Mammary epithelial cell (primary cell): ENCODE results near the gene WSCD2.

ENCODE experiments used
- EZH2 ChIP-seq: IDR thresholded peaks from 2 replicates; pipeline ENCODE4 v1.6.1; 2012; ENCODE audit warnings: low read length, inconsistent platforms, borderline replicate concordance
- TF ChIP-seq, protein P1 (sequence below), 2 donors: IDR thresholded peaks in 1 of 2; conservative IDR thresholded peaks in 1 of 2; 2 replicates each; pipeline ENCODE4 v1.5.1; 2011 to 2012; ENCODE audit warnings: inconsistent platforms in 2 of 2, low read length in 2 of 2, mild to moderate bottlenecking in 2 of 2, control low read depth in 1 of 2, low read depth in 1 of 2; ENCODE audit not compliant: insufficient read depth in 1 of 2; ENCODE audit errors: extremely low read depth in 1 of 2

DNA sequence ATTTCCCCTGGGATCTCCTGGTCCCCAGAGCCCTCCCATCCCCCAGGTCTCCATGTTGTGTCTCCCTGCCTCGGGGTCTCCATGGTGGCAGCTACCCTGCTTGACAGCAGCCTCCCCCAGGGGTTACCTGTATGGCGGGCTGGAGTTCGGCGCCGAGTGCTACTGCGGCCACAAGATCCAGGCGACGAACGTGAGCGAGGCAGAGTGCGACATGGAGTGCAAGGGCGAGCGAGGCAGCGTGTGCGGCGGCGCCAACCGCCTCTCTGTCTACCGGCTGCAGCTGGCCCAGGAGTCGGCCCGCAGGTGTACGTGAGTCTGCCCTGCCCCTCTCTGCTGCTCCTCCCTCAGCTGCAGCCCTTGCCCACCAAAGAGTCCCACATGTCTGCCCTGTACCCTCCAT lies 80.9 kb downstream of the WSCD2 start:
- TF ChIP-seq, protein P1, sequence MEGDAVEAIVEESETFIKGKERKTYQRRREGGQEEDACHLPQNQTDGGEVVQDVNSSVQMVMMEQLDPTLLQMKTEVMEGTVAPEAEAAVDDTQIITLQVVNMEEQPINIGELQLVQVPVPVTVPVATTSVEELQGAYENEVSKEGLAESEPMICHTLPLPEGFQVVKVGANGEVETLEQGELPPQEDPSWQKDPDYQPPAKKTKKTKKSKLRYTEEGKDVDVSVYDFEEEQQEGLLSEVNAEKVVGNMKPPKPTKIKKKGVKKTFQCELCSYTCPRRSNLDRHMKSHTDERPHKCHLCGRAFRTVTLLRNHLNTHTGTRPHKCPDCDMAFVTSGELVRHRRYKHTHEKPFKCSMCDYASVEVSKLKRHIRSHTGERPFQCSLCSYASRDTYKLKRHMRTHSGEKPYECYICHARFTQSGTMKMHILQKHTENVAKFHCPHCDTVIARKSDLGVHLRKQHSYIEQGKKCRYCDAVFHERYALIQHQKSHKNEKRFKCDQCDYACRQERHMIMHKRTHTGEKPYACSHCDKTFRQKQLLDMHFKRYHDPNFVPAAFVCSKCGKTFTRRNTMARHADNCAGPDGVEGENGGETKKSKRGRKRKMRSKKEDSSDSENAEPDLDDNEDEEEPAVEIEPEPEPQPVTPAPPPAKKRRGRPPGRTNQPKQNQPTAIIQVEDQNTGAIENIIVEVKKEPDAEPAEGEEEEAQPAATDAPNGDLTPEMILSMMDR (conservative IDR thresholded peaks at IDR 0.05 in 1 of 2, IDR thresholded peaks at IDR 0.05 in 1 of 2; ENCODE audit: extremely low read depth in 1 of 2, insufficient read depth in 1 of 2, low read depth in 1 of 2, low read length in 2 of 2): no peak
- no peak for TF ChIP-seq EZH2
